Upper lobe of left lung (tissue), 6 donors: ENCODE data around the gene SARDH. TPM values are rescaled to one million over a fixed set of nuclear protein-coding genes. Genes with fewer than 3 reads are reported as not detected.

Experiments
- ATAC-seq, 2 donors: fragments of 200-7000 bp; cut with Tn5 transposase; one replicate each; pipeline ENCODE4 v1.9.1; 2022; ENCODE audit warnings: mild to moderate bottlenecking in 2 of 2, moderate library complexity in 2 of 2; ENCODE audit not compliant: low FRiP score in 2 of 2
- DNase-seq, 2 donors: peaks; one replicate each; pipeline ENCODE4 v3.0.0-alpha.2; 2019 to 2020
- H3K27ac ChIP-seq, 4 donors: fragments of 200-600 bp; sonication (generic); one replicate each; pipeline ENCODE4 v1.5.1; 2016 to 2019
- H3K27me3 ChIP-seq, 4 donors: fragments of 200-600 bp; sonication (generic); one replicate each; pipeline ENCODE4 v1.5.1; 2017 to 2019
- H3K36me3 ChIP-seq, 4 donors: fragments of 200-600 bp; sonication (generic); one replicate each; pipeline ENCODE4 v1.5.1; 2016 to 2019
- H3K4me1 ChIP-seq, 4 donors: fragments of 200-600 bp; sonication (generic); one replicate each; pipeline ENCODE4 v1.5.1; 2018 to 2019
- H3K4me3 ChIP-seq, 4 donors: fragments of 200-600 bp; sonication (generic); one replicate each; pipeline ENCODE4 v1.5.1; 2017 to 2019; ENCODE audit warnings: mild to moderate bottlenecking in 2 of 4, moderate library complexity in 1 of 4
- H3K9me3 ChIP-seq, 4 donors: fragments of 200-600 bp; sonication (generic); one replicate each; pipeline ENCODE4 v1.5.1; 2018 to 2019
- CTCF ChIP-seq, 6 experiments: fragments of 450-650 bp in 4 of 6; fragments of 200-600 bp in 2 of 6; sonication (generic) in 2 of 6; IDR thresholded peaks; one replicate each; pipeline ENCODE4 v1.5.1; 2016 to 2019; ENCODE audit warnings: antibody characterized with exemption in 6 of 6
- EP300 ChIP-seq, 4 donors: sonication (generic); formaldehyde crosslinking; IDR thresholded peaks; one replicate each; pipeline ENCODE4 v1.5.1; 2017; ENCODE audit warnings: antibody characterized with exemption in 4 of 4, control low read depth in 2 of 4
- POLR2A ChIP-seq, 4 donors: fragments of 450-650 bp; IDR thresholded peaks; one replicate each; pipeline ENCODE4 v1.5.1; 2016 to 2017; ENCODE audit warnings: antibody characterized with exemption in 4 of 4, mild to moderate bottlenecking in 2 of 4
- POLR2AphosphoS5 ChIP-seq, 2 donors: sonication (generic); formaldehyde crosslinking; IDR thresholded peaks; one replicate each; pipeline ENCODE4 v1.5.1; 2017; ENCODE audit warnings: antibody characterized with exemption in 2 of 2
- WGBS, 2 donors: methylation state at CpG; one replicate each; pipeline ENCODE4 v1.1.5; 2017 to 2018; 5-methylcytosine and 5-hydroxymethylcytosine counted together
- total RNA-seq, 6 donors: library from RNA; depleted of rRNA in 4 of 6; stranded (reverse); fragments of >200 nt in 4 of 6; gene quantifications; one replicate each; pipeline versions ENCODE4 v1.1.0 to v1.2.1, GENCODE V29; 2016 to 2021
- donor health status: DM: no; HTN: no; CAD: no; lungs with moderate emphysema.
- donor health status: DM: no; HTN: yes; CAD: no; lungs with severe emphysema.

The SARDH gene
- total RNA-seq, 6 donors from 2014 or later = 0.79 to 37.7 (median 4.2) TPM

DNA sequence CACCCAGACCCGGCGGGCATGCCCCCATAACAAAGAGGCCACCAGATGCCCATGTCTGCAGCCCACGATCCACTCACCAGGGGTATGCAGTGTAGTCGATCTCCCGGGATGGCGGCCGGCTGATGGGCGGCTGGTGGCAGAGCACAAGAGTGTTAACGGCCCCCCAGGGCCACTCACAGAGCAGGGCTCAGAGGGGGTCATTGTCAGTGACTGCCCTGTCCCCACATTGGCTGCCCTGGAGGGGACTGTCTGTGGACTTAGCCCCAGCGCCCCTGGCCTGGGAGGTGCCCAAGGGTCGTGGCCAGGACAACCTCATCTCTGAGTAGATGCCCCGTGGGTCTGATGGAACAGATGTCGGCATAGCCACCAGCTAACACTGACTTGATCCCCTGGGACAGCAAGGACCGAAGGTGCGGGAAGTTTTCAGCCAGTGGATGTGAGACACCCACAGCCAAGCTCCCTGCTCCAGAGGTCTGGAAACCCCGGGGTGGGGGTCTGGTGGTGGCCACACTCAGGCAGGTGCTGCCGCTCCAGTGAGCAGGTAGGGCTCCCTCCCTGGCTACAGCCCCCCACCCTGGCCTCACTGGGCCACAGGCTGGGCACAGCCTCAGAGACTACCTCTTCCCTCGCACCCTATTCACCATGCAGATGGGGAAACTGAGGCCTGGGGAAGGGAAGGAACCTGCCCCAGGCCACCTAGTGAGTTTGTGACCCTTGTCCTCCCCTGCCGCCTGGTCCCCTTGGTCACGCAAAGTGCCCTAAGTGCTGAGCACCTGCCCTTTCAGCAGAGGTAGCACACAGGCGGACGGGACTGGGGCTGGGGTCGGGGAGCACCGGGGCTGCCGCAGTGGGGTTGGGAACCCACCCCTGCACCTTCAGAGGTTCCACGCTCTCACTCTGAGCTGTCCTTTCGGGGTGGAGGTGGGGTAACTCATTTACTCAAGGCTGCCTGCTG lies 38.1 kb upstream of the SARDH start:
- H3K9me3 ChIP-seq = no peaks in the 10 kb centered on the region
- no peak overlapping the region for H3K4me3 ChIP-seq
- no peak for TF ChIP-seq EP300 (IDR thresholded peaks at IDR 0.05)
- TF ChIP-seq POLR2AphosphoS5 (IDR thresholded peaks at IDR 0.05) = no peak
- TF ChIP-seq POLR2A (IDR thresholded peaks at IDR 0.05) = no peak
- no peak for TF ChIP-seq CTCF (IDR thresholded peaks at IDR 0.05)
- WGBS, 2 donors = 93 to 94% methylated on average over 9 to 26 of the region's 27 CpGs
- H3K36me3 ChIP-seq = peaks cover 0 to 90% (median 47%) of the 10 kb centered on the region in 4 donors
- no peaks in the 10 kb centered on the region for H3K27me3 ChIP-seq
- no peak overlapping the region for H3K27ac ChIP-seq
- DNase-seq (peak in 1 of 2 donors; percentile 72), ATAC-seq (no peak)
- no peaks in the 10 kb centered on the region for H3K4me1 ChIP-seq

DNA sequence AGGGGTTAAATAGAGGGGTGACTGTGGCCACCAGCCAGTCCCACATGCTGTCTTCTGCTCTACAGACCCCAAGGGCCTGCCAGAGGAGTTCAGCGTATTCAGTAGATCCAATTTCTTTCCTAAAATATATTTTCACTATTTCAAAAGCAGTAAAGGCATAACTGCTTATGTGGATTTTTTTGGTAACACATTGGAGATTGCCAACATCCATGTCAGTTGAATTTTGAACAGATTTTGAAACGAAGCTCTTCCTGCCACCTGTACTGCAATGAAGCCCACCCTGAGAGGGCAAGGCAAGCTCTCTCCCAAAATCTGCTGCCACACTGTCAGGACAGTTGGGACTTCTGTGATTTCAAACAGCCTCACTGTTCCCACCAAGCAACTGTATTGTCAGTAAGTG lies 37.1 kb upstream of the SARDH start:
- Histone ChIP-seq H3K27me3 (no peaks in the 10 kb centered on the region), H3K36me3 (peaks cover 0 to 93% (median 48%) of the 10 kb centered on the region in 4 donors), H3K27ac (no peak overlapping the region), H3K4me1 (no peaks in the 10 kb centered on the region), H3K4me3 (no peak overlapping the region), H3K9me3 (no peaks in the 10 kb centered on the region)
- ATAC-seq = no peak
- DNase-seq = no peak
- WGBS, 2 donors = 89 to 100% methylated on average over 2 of the region's 2 CpGs
- TF ChIP-seq EP300 (IDR thresholded peaks at IDR 0.05) = no peak
- no peak for TF ChIP-seq POLR2A (IDR thresholded peaks at IDR 0.05)
- TF ChIP-seq CTCF (IDR thresholded peaks at IDR 0.05) = no peak
- no peak for TF ChIP-seq POLR2AphosphoS5 (IDR thresholded peaks at IDR 0.05)

GRCh38 chr9:133774799-133775198 lies 36.6 kb upstream of the SARDH start:
- peaks cover 0 to 96% (median 52%) of the 10 kb centered on the region in 4 donors for H3K36me3 ChIP-seq
- peak in 1 of 2 donors; percentile 60 for DNase-seq
- no peaks in the 10 kb centered on the region for H3K27me3 ChIP-seq
- 90 to 98% methylated on average over 16 of the region's 16 CpGs for WGBS, 2 donors
- H3K4me3 ChIP-seq = no peak overlapping the region
- no peaks in the 10 kb centered on the region for H3K9me3 ChIP-seq
- no peak overlapping the region for H3K27ac ChIP-seq
- ATAC-seq = no peak
- H3K4me1 ChIP-seq = no peaks in the 10 kb centered on the region
- TF ChIP-seq EP300 (IDR thresholded peaks at IDR 0.05) (no peak), CTCF (IDR thresholded peaks at IDR 0.05) (no peak), POLR2AphosphoS5 (IDR thresholded peaks at IDR 0.05) (no peak), POLR2A (IDR thresholded peaks at IDR 0.05) (no peak)

DNA sequence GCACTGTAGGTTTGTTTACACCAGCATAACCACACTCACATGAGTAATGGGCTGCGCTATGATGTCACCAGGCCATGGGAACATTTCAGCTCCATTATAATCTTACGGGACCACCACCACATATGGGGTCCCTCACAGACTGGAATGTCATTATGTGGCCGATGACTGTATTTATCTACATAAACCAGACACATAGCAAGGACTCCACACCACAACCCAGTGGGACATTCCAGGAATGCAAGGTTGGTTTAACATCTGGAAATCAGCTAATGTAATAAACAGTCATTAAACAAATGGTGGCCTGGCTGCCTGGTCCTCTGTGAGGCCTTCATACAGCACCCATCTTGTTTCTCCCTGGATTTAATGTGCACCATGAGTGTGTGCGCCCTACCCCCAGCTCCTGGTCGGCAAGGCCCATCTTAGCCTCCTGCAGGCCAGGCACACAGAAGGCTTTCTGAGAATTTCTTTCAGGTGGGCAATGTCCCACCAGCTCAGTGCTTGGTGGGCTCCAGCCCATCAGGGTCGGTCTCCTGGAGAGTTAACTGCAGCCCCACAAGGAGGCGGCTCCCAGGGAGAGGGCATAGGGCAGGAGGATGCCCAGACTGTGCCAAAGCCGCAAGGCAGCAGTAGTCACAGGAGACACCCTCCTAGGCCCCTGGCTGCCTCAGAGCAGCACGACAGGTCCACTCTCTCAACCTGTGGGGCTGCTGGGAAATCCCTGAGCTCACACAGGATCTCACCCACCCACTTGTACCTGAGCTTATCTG lies 35.9 kb upstream of the SARDH start:
- no peaks in the 10 kb centered on the region for H3K4me1 ChIP-seq
- H3K4me3 ChIP-seq = no peak overlapping the region
- DNase-seq = no peak
- no peaks in the 10 kb centered on the region for H3K9me3 ChIP-seq
- H3K27ac ChIP-seq = no peak overlapping the region
- WGBS, 2 donors = 93 to 100% methylated on average over 5 to 9 of the region's 9 CpGs
- TF ChIP-seq POLR2AphosphoS5 (IDR thresholded peaks at IDR 0.05) (no peak), POLR2A (IDR thresholded peaks at IDR 0.05) (no peak), EP300 (IDR thresholded peaks at IDR 0.05) (no peak), CTCF (IDR thresholded peaks at IDR 0.05) (no peak)
- H3K27me3 ChIP-seq = no peaks in the 10 kb centered on the region
- peaks cover 0 to 96% (median 52%) of the 10 kb centered on the region in 4 donors for H3K36me3 ChIP-seq
- ATAC-seq = no peak
